HL-60 (cell line): ENCODE data around the gene BBOX1.

ENCODE experiments used
- CTCF ChIP-seq: IDR thresholded peaks from one replicate; pipeline ENCODE4 v1.5.1; 2011; ENCODE audit warnings: low read length, control low read depth, inconsistent platforms; ENCODE audit not compliant: insufficient read depth
- POLR2AphosphoS5 ChIP-seq: IDR thresholded peaks from 2 replicates; pipeline ENCODE4 v1.6.1; 2012; ENCODE audit warnings: low read depth
- REST ChIP-seq: IDR thresholded peaks from 2 replicates; pipeline ENCODE4 v1.6.1; 2012; ENCODE audit warnings: low read depth; ENCODE audit not compliant: insufficient replicate concordance

- no peak for TF ChIP-seq CTCF
- TF ChIP-seq REST: no peak
- no peak for TF ChIP-seq POLR2AphosphoS5
These were observed 71.3 kb downstream of the BBOX1 start for GRCh38 chr11:27111896-27112295.
